ENCODE data around the gene CDKN2B-AS1. TPM values are rescaled to one million over a fixed set of nuclear protein-coding genes. Genes with fewer than 3 reads are reported as not detected.

CDKN2B-AS1 gene
- total RNA-seq, 1 experiment from 2014 or later, result not detected

DNA sequence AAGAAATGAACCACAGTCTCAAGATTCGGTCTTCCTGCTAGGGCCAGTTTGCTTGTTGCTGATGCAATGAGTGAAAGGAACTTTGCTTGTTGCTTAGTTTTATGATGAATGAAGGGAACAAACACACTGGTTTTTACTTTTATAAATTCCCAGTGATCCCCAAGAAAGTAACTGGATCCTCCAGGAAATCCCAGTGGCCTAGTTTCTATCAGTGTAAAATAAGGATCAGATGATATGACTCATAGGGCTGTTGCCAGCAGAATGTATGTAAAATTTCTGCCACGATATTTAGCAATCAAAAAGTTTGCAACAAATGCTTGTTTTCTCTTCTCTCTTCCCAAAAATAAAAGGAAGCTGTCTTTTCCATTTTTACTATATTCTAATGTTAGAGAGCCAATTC, 174.7 kb downstream of the CDKN2B-AS1 start:
- Histone ChIP-seq H3K27me3 (ENCODE audit: insufficient read depth, low read length) (no peaks in the 10 kb centered on the region), H3K4ac (ENCODE audit: low read depth, low read length) (no peak overlapping the region), H3K14ac (ENCODE audit: insufficient read depth, low read length) (no peak overlapping the region), H2AFZ (ENCODE audit: low read length) (no peak overlapping the region), H3K4me2 (ENCODE audit: insufficient read depth, insufficient read length, low read length) (no peak overlapping the region), H2BK12ac (ENCODE audit: insufficient read length, low read depth, low read length) (no peak overlapping the region), H3K27ac (ENCODE audit: insufficient read length, low read depth, low read length) (no peak overlapping the region), H2BK15ac (ENCODE audit: low read depth, low read length) (no peak overlapping the region), H3K23ac (ENCODE audit: insufficient read length, low read depth, low read length) (no peak overlapping the region), H3K23me2 (ENCODE audit: insufficient read length, low read depth, low read length, poor library complexity, severe bottlenecking) (no peaks in the 10 kb centered on the region), H3T11ph (ENCODE audit: low read length) (no peak overlapping the region), H3K4me1 (ENCODE audit: insufficient read depth, low read length) (no peaks in the 10 kb centered on the region), H2BK5ac (ENCODE audit: insufficient read length, low read length) (no peak overlapping the region), H4K5ac (ENCODE audit: insufficient read length, low read depth, low read length) (no peak overlapping the region), H3K9ac (ENCODE audit: extremely low read depth, insufficient read length, low read length) (no peak overlapping the region), H4K8ac (replicated peaks; ENCODE audit: insufficient read length, low read depth, low read length) (no peak overlapping the region), H2BK20ac (ENCODE audit: low read depth, low read length, poor library complexity, severe bottlenecking) (no peak overlapping the region), H3K79me2 (ENCODE audit: insufficient read depth, low read length) (no peaks in the 10 kb centered on the region), H4K91ac (ENCODE audit: insufficient read length, low read depth, low read length) (no peak overlapping the region), H3K56ac (ENCODE audit: insufficient read length, low read depth, low read length) (no peak overlapping the region), H2BK120ac (ENCODE audit: low read depth, low read length, poor library complexity, severe bottlenecking) (no peak overlapping the region), H3K9me3 (ENCODE audit: control insufficient read depth, low read depth, low read length) (no peaks in the 10 kb centered on the region), H3K79me1 (ENCODE audit: insufficient read depth, low read depth, low read length, poor library complexity, severe bottlenecking) (no peaks in the 10 kb centered on the region), H4K20me1 (ENCODE audit: control insufficient read depth, insufficient read depth, insufficient read length) (no peaks in the 10 kb centered on the region), H2AK5ac (ENCODE audit: insufficient read length, low read length) (no peak overlapping the region), H3K18ac (ENCODE audit: insufficient read length, low read depth, low read length) (no peak overlapping the region)
- no peaks in the 10 kb centered on the region for H3K4me1 Mint-ChIP-seq
- TF ChIP-seq, protein P1, sequence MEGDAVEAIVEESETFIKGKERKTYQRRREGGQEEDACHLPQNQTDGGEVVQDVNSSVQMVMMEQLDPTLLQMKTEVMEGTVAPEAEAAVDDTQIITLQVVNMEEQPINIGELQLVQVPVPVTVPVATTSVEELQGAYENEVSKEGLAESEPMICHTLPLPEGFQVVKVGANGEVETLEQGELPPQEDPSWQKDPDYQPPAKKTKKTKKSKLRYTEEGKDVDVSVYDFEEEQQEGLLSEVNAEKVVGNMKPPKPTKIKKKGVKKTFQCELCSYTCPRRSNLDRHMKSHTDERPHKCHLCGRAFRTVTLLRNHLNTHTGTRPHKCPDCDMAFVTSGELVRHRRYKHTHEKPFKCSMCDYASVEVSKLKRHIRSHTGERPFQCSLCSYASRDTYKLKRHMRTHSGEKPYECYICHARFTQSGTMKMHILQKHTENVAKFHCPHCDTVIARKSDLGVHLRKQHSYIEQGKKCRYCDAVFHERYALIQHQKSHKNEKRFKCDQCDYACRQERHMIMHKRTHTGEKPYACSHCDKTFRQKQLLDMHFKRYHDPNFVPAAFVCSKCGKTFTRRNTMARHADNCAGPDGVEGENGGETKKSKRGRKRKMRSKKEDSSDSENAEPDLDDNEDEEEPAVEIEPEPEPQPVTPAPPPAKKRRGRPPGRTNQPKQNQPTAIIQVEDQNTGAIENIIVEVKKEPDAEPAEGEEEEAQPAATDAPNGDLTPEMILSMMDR (conservative IDR thresholded peaks at IDR 0.05), result no peak
- no peaks in the 10 kb centered on the region for H3K27me3 Mint-ChIP-seq (ENCODE audit: low read depth)
- DNase-seq, result no peak
- no peaks in the 10 kb centered on the region for H3K9me3 Mint-ChIP-seq
- no peak overlapping the region for H3K27ac Mint-ChIP-seq
- H3K36me3 Mint-ChIP-seq (ENCODE audit: insufficient read depth in 1 of 3, low read depth in 3 of 3), result no peaks in the 10 kb centered on the region
- H3K4me3 Mint-ChIP-seq, result no peak overlapping the region
- WGBS (ENCODE audit: extremely low coverage, insufficient read length, low lambda C conversion rate), result no CpG with 5 or more reads among the region's 2 CpGs

All from H9 (cell line).